Lower leg skin (tissue), 3 donors: ENCODE measurements around the gene CLIC1.

ENCODE experiments used
- CTCF ChIP-seq, 3 donors: fragments of 450-650 bp; IDR thresholded peaks; one replicate each; pipeline ENCODE4 v1.5.1; 2016; ENCODE audit warnings: antibody characterized with exemption in 3 of 3, mild to moderate bottlenecking in 3 of 3, moderate library complexity in 2 of 3
- POLR2A ChIP-seq, 2 donors: fragments of 450-650 bp; IDR thresholded peaks; one replicate each; pipeline ENCODE4 v1.6.1; 2016 to 2017; ENCODE audit warnings: antibody characterized with exemption in 2 of 2, mild to moderate bottlenecking in 1 of 2, moderate library complexity in 1 of 2

GRCh38 chr6:31736021-31736767 lies at the start of gene CLIC1:
- TF ChIP-seq CTCF (IDR thresholded peaks at IDR 0.05) (no peak), POLR2A (IDR thresholded peaks at IDR 0.05) (peak in 1 of 2 donors; percentile 68)
